Measurements from ENCODE around the gene PIF1. TPM values are rescaled to one million over a fixed set of nuclear protein-coding genes. Genes with fewer than 3 reads are reported as not detected.
A peak's percentile ranks its signal among the peaks of the same experiment; 100 is the strongest.

The PIF1 gene
- total RNA-seq, 8 experiments from 2014 or later, result 0.36 to 17.7 (median 4.5) TPM

DNA sequence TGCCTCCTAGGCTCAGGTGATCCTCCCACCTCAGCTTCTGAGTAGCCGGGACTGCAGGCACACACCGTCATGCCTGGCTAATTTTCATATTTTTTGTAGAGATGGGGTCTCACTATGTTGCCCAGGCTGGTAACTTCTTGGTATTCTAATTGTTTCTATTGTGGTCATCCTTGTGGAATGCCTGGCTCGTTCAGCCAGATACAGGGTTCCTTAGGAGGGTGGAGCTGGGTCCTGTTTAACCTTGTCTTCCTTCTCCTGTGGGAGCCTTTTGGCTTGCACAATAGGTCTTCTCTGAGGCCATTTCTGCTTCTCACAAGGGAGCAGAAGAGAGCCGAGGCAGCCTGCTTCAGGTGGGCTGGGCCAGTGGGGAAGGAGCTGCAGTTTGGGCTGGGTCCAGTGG is 32.0 kb upstream of the PIF1 start:
- in situ Hi-C loops (cut with MboI; ENCODE audit: low pct_unique_long_range_greater_than_20kb in 2 of 9, low sequenced_read_pairs in 9 of 9, unreplicated experiment in 9 of 9), result no loop called here
- Histone ChIP-seq H3K4me1 (replicated peaks in 1 of 2) (peaks cover 12 to 22% of the 10 kb centered on the region in 2 donors), H3K27ac (peak overlapping the region in 1 of 2 donors; percentile 66), H3K4me3 (no peak overlapping the region)
- WGBS, 10 experiments, result 40 to 100% (median 88%) methylated on average over 1 to 4 of the region's 4 CpGs; no CpG with 5 or more reads in 4 of the 10 experiments
- ATAC-seq (replicated peaks in 6 of 8), result peak in 1 of 8 experiments; percentile 1

DNA sequence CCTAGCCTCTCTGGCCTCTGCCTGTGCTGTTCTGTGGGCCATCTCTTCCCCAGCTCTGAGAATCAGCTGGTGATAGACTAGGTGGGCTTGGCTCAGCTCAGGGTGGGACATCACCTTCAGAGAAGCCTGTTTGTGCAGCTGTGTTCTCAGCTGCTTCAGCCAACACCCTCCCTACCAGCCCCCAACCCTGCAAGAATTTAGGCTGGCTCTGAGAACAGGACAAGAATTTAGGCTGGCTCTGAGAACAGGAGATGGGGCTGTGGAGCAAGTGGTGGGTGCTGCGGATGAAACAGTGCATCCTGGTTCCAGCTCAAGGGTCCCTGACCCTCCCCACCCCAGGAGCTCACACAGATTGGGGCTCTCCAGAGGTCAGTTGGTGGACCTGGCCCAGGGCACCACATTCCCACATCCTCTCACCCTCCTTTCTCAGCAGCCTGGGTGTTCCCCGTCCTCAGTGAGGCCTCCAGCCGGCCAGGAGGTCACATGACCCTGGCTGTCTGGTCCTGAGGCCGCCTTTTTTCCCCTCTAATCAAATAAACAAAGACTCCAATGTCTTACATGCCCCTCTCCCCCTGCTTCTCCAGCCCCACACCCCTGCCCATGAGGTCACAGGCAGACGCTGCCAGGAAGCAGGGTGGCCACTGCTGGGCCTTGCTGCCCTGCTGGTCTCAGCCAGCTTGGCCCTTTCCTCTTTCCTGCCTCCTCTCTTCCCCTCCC is 31.1 kb upstream of the PIF1 start:
- in situ Hi-C loops (cut with MboI; ENCODE audit: low pct_unique_long_range_greater_than_20kb in 2 of 9, low sequenced_read_pairs in 9 of 9, unreplicated experiment in 9 of 9), result no loop called here
- WGBS, 10 experiments, result 20% methylated on average over 1 of the region's 5 CpGs; no CpG with 5 or more reads in 9 of the 10 experiments
- H3K27ac ChIP-seq, result peak overlapping the region; percentile 26 to 66
- ATAC-seq (replicated peaks in 6 of 8), result peak; percentile 13 to 95 (median 89)
- H3K4me1 ChIP-seq (replicated peaks in 1 of 2), result peaks cover 12 to 22% of the 10 kb centered on the region in 2 donors
- no peak overlapping the region for H3K4me3 ChIP-seq

DNA sequence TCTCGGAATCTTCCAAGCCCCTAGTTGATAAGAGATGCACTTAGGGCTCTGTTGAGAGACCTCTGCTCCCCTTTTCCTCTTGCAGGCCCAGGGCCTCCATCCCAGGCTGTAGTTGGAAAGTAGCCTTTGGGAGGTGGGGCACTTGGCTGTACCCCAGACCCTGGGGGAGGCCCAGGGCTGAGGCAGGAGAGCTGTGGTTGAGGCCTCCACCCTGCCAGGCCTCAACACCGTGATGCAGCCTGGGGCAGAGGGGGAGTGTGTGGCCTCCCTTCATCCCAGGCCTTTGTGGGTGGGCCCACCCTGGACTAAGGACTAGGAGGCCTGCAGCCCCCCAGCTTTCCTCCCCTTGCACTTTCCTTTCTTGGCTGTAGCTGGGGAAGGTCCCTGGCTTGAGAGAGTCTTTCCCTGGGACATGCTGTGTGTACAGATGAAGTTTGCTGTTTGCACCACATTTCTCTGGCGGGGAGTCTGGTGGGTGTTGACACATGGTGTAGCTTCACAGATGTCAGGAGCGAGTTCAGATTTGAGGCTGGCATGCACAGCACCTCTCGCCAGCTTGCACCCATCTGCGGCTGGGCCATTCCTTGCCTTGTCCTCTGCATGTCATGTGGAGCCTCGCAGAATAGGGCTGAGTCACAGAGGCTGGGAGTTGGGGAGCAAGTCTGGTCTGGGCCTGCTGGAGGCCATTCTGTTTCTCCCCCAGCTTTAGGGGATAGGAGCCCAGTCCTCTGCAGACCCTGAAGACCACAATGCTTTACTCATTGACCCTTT is 29.9 kb upstream of the PIF1 start:
- Histone ChIP-seq H3K4me3 (no peak overlapping the region), H3K4me1 (replicated peaks in 1 of 2) (peaks cover 12 to 22% of the 10 kb centered on the region in 2 donors), H3K27ac (no peak overlapping the region)
- peak in 4 of 8 experiments; percentile 0 to 12 (median 6) for ATAC-seq (replicated peaks in 6 of 8)
- 0 to 100% (median 86%) methylated on average over 1 to 3 of the region's 7 CpGs; no CpG with 5 or more reads in 5 of the 10 experiments for WGBS, 10 experiments
- in situ Hi-C loops (cut with MboI; ENCODE audit: low pct_unique_long_range_greater_than_20kb in 2 of 9, low sequenced_read_pairs in 9 of 9, unreplicated experiment in 9 of 9), result no loop called here

DNA sequence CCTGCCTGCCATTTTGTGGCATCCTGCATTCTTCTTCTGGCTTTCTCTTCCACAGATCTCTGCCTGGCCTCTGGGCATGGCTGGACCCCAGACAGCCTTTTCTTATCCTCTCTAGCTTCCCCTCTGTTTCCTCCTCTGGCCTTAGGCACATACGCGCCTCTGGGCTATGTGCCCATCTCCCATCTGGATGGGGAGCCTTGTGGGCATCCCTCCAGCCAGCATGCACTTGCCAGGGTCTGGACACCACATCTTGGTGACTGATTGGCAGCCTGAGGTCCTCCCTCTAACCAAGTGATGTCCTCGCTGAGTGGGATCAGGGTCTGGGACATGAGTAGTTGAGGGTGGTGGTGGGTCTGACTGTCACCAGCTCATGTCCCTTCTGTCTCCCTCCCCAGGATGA is 29.1 kb upstream of the PIF1 start:
- 87 to 100% methylated on average over 2 to 3 of the region's 3 CpGs; no CpG with 5 or more reads in 8 of the 10 experiments for WGBS, 10 experiments
- Histone ChIP-seq H3K27ac (no peak overlapping the region), H3K4me3 (no peak overlapping the region), H3K4me1 (replicated peaks in 1 of 2) (peaks cover 12 to 22% of the 10 kb centered on the region in 2 donors)
- no peak for ATAC-seq (replicated peaks in 6 of 8)
- in situ Hi-C loops (cut with MboI; ENCODE audit: low pct_unique_long_range_greater_than_20kb in 2 of 9, low sequenced_read_pairs in 9 of 9, unreplicated experiment in 9 of 9), result no loop called here

DNA sequence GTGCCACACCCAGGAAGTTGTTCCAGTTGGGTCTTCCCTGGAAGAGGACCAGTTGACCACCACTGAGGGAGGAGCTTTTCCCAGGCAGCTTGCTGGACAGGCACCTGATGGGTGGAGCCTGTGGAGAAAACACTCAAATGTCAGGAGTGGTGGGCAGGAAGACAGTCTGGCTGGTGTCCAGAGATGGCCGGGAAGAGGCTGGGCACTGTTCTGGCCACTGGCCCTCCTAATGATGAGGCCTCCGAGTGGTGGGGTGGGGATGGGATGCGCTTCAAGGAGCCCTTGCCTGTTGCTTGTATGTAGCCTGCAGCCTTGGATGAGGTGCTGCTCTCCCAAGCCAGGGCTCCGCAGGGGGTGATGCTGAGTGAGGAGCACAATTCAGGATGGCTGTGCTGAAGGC is 28.6 kb upstream of the PIF1 start:
- Histone ChIP-seq H3K4me3 (no peak overlapping the region), H3K4me1 (replicated peaks in 1 of 2) (peaks cover 12 to 22% of the 10 kb centered on the region in 2 donors), H3K27ac (no peak overlapping the region)
- in situ Hi-C loops (cut with MboI; ENCODE audit: low pct_unique_long_range_greater_than_20kb in 2 of 9, low sequenced_read_pairs in 9 of 9, unreplicated experiment in 9 of 9), result no loop called here
- peak in 2 of 8 experiments; percentile 1 to 5 for ATAC-seq (replicated peaks in 6 of 8)
- WGBS, 10 experiments, result 83 to 100% (median 96%) methylated on average over 1 to 2 of the region's 4 CpGs; no CpG with 5 or more reads in 6 of the 10 experiments

DNA sequence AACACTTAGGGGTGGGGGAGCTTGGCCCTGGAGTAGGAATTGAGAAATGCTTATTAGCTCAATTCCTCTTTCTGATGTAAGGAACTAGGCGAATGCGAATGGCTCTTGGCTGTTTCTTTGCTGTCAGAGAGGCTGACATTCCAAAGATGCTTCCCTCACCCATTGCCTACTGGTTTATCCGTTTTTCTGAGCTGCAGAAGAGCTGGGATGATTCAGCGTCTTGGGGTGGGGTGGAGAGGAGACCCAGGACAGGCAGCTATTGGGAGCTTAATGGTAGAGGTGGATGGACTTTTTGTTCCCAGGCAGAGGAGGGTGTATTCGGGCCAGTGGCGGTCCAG is 26.0 kb upstream of the PIF1 start:
- peak in 3 of 8 experiments; percentile 16 to 56 (median 30) for ATAC-seq (replicated peaks in 6 of 8)
- Histone ChIP-seq H3K4me3 (no peak overlapping the region), H3K27ac (no peak overlapping the region), H3K4me1 (replicated peaks in 1 of 2) (peaks cover 4% of the 10 kb centered on the region in 2 donors)
- in situ Hi-C loops (cut with MboI; ENCODE audit: low pct_unique_long_range_greater_than_20kb in 2 of 9, low sequenced_read_pairs in 9 of 9, unreplicated experiment in 9 of 9), result no loop called here
- WGBS, 10 experiments, result 20 to 83% (median 62%) methylated on average over 1 to 5 of the region's 6 CpGs; no CpG with 5 or more reads in 4 of the 10 experiments

GRCh38 chr15:64850778-64851502 is 25.5 kb upstream of the PIF1 start:
- Histone ChIP-seq H3K4me3 (no peak overlapping the region), H3K4me1 (replicated peaks in 1 of 2) (no peaks in the 10 kb centered on the region), H3K27ac (no peak overlapping the region)
- WGBS, 10 experiments, result 60 to 100% (median 100%) methylated on average over 1 to 3 of the region's 4 CpGs; no CpG with 5 or more reads in 3 of the 10 experiments
- in situ Hi-C loops (cut with MboI; ENCODE audit: low pct_unique_long_range_greater_than_20kb in 2 of 9, low sequenced_read_pairs in 9 of 9, unreplicated experiment in 9 of 9), result no loop called here
- peak in 1 of 8 experiments; percentile 2 for ATAC-seq (replicated peaks in 6 of 8)

- H3K4me3 ChIP-seq, result no peak overlapping the region
- in situ Hi-C loops (cut with MboI; ENCODE audit: low pct_unique_long_range_greater_than_20kb in 2 of 9, low sequenced_read_pairs in 9 of 9, unreplicated experiment in 9 of 9), result no loop called here
- 55 to 100% (median 90%) methylated on average over 1 to 5 of the region's 8 CpGs; no CpG with 5 or more reads in 2 of the 10 experiments for WGBS, 10 experiments
- ATAC-seq (replicated peaks in 6 of 8), result peak in 2 of 8 experiments; percentile 18 to 23
- no peak overlapping the region for H3K27ac ChIP-seq
- H3K4me1 ChIP-seq (replicated peaks in 1 of 2), result peaks cover 0 to 18% of the 10 kb centered on the region in 2 donors
Measured at GRCh38 chr15:64847876-64848716, 22.6 kb upstream of the PIF1 start.

DNA sequence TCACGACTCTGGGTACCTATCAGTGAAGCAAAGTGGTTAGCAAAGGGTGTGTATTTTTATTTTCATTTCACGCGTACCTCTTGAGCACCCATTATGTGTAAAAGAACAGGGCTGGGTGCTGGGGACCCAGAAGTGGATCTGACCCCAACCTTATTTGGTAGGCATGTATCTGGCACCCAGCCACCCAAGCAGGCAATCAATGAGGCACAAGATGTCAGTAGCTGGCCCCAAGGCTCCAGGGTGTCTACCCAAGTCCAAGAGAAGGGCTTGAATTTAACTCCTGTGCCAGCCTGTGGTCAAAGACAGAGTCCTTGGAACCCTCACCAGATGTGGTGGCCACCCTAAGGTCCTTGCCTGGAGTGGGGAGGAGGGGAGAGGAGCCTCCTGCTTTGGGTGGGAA is 22.0 kb upstream of the PIF1 start:
- Histone ChIP-seq H3K27ac (no peak overlapping the region), H3K4me3 (no peak overlapping the region), H3K4me1 (replicated peaks in 1 of 2) (peaks cover 0 to 19% of the 10 kb centered on the region in 2 donors)
- in situ Hi-C loops (cut with MboI; ENCODE audit: low pct_unique_long_range_greater_than_20kb in 2 of 9, low sequenced_read_pairs in 9 of 9, unreplicated experiment in 9 of 9), result no loop called here
- 80 to 100% (median 93%) methylated on average over 1 to 3 of the region's 3 CpGs; no CpG with 5 or more reads in 5 of the 10 experiments for WGBS, 10 experiments
- peak in 1 of 8 experiments; percentile 8 for ATAC-seq (replicated peaks in 6 of 8)

- Histone ChIP-seq H3K4me3 (no peak overlapping the region), H3K27ac (no peak overlapping the region), H3K4me1 (replicated peaks in 1 of 2) (peaks cover 0 to 19% of the 10 kb centered on the region in 2 donors)
- ATAC-seq (replicated peaks in 6 of 8), result peak in 3 of 8 experiments; percentile 7 to 41 (median 16)
- in situ Hi-C loops (cut with MboI; ENCODE audit: low pct_unique_long_range_greater_than_20kb in 2 of 9, low sequenced_read_pairs in 9 of 9, unreplicated experiment in 9 of 9), result no loop called here
- WGBS, 10 experiments, result 44 to 90% (median 74%) methylated on average over 2 to 3 of the region's 3 CpGs; no CpG with 5 or more reads in 6 of the 10 experiments
Measured at GRCh38 chr15:64847016-64847415, 21.6 kb upstream of the PIF1 start.

DNA sequence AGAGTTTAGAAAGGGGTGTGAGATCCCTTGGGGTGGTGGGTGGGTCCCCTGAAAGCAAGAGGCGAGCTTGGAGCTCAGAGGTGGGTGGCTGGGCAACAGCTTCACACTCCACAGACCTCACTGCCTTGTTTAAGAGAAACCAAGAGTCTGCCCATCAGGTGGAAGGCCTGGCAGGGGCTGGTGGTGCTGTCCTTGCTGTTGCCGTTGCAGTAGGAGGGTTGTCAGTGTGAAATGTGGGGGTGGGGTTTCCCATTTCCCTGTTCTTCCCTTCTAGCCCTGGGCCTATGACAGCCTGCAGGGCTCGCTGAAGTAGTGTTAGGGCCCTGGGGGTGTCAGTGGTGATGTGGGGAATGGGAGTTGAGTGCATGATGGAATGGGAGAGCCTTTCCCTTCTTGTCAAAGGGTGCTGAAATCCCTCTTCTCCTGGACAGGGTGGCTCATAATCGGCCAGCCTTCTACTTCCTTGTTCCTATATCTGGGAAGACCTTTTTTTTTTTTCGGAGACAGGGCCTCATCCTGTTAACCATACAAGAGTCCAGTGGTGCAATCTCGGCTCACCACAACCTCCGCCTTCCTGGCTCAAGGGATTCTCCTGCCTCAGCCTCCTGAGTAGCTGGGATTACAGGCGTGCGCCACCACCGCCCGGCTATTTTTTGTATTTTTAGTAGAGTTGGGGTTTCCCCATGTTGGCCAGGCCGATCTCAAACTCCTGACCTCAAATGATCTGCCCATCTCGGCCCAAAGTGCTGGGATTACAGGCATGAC is 20.6 kb upstream of the PIF1 start:
- Histone ChIP-seq H3K27ac (no peak overlapping the region), H3K4me1 (replicated peaks in 1 of 2) (peaks cover 0 to 19% of the 10 kb centered on the region in 2 donors), H3K4me3 (no peak overlapping the region)
- no peak for ATAC-seq (replicated peaks in 6 of 8)
- WGBS, 10 experiments, result 20 to 100% (median 82%) methylated on average over 1 to 9 of the region's 13 CpGs; no CpG with 5 or more reads in 4 of the 10 experiments
- in situ Hi-C loops (cut with MboI; ENCODE audit: low pct_unique_long_range_greater_than_20kb in 2 of 9, low sequenced_read_pairs in 9 of 9, unreplicated experiment in 9 of 9), result no loop called here
